Panc1 (cell line): ENCODE measurements around the gene SPINT1.
A peak's percentile ranks its signal among the peaks of the same experiment; 100 is the strongest.

ENCODE experiments used
- CTCF ChIP-seq: fragments of 450-650 bp; IDR thresholded peaks from 2 replicates; pipeline ENCODE4 v1.5.1; 2017; ENCODE audit warnings: mild to moderate bottlenecking
- POLR2AphosphoS5 ChIP-seq: IDR thresholded peaks from 2 replicates; pipeline ENCODE4 v1.6.1; 2012; ENCODE audit warnings: mild to moderate bottlenecking, low read depth, low read length, moderate library complexity
- REST ChIP-seq, 2 experiments: IDR thresholded peaks; 2 replicates each; pipeline ENCODE4 v1.6.1; 2011 to 2012; ENCODE audit warnings: low read depth in 2 of 2, control low read depth in 1 of 2, low read length in 1 of 2, mild to moderate bottlenecking in 1 of 2, moderate library complexity in 1 of 2; ENCODE audit not compliant: insufficient read depth in 1 of 2
- SIN3A ChIP-seq: IDR thresholded peaks from 2 replicates; pipeline ENCODE4 v1.6.1; 2012; ENCODE audit warnings: low read depth, mild to moderate bottlenecking, low read length, moderate library complexity, borderline replicate concordance; ENCODE audit not compliant: insufficient read depth
- TCF7L2 ChIP-seq: IDR thresholded peaks from 2 replicates; pipeline ENCODE4 v1.6.1; 2011; ENCODE audit warnings: mild to moderate bottlenecking, low read depth, low read length, inconsistent platforms

GRCh38 chr15:40891810-40892446, 48.1 kb downstream of the SPINT1 start:
- TF ChIP-seq CTCF: peak; percentile 93
- TF ChIP-seq POLR2AphosphoS5: no peak
- no peak for TF ChIP-seq SIN3A
- TF ChIP-seq REST (IDR thresholded peaks at IDR 0.05; ENCODE audit: insufficient read depth in 1 of 2, low read depth in 2 of 2, low read length in 1 of 2): no peak
- no peak for TF ChIP-seq TCF7L2
